GM19351 (cell line): ENCODE data around the gene ZNF506.
"Not testable (repeated sequence)": the region's sequence is repeated elsewhere in the genome, so short reads cannot be mapped to it uniquely, and the experiment has no call there.

Source experiments
- ATAC-seq: cut with Tn5 transposase; IDR thresholded peaks from one replicate; pipeline ENCODE4 v1.9.1; 2021; ENCODE audit warnings: mild to moderate bottlenecking, moderate library complexity; ENCODE audit not compliant: unreplicated experiment

Gene ZNF506

DNA sequence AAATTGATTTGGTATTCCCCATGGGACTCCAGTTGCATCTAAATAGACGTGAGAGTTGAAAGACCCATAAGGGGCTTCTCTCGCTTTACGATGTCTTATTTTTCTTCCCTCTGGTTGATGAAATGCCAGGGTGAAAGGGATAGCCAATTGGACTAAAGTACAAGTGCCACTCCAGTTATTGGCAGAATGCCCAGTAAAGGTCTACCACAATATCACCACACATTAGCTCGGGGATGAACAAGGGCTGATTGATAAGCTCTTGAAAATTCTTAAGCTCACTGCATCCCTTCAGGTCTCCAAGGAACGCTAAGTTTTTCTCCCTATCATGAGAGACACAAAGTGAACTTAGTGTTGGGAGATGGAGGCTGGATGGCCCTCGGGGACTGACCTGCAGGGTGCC is 39.8 kb downstream of the ZNF506 start:
- ATAC-seq: not testable (repeated sequence)

DNA sequence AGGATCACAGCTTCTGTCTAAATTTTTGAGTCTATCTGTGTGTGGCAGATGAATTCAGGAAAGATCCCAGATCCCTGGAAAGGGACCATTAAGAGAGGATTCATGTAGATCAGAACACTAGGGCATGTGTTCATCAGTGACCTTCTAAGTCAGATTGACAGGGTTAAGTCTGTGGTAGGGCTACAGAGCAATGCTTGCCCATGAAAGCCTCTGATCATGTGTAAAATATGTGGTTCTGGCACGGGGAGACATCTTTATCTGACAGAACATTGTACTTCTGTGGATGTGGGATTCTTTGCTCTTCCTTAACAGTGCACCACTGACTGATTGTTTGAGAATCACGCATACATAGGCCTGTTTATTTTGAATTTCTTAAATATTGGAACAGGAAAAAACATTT is 42.9 kb downstream of the ZNF506 start:
- no peak for ATAC-seq

GRCh38 chr19:19777692-19778091 is 43.9 kb downstream of the ZNF506 start:
- ATAC-seq: no peak

DNA sequence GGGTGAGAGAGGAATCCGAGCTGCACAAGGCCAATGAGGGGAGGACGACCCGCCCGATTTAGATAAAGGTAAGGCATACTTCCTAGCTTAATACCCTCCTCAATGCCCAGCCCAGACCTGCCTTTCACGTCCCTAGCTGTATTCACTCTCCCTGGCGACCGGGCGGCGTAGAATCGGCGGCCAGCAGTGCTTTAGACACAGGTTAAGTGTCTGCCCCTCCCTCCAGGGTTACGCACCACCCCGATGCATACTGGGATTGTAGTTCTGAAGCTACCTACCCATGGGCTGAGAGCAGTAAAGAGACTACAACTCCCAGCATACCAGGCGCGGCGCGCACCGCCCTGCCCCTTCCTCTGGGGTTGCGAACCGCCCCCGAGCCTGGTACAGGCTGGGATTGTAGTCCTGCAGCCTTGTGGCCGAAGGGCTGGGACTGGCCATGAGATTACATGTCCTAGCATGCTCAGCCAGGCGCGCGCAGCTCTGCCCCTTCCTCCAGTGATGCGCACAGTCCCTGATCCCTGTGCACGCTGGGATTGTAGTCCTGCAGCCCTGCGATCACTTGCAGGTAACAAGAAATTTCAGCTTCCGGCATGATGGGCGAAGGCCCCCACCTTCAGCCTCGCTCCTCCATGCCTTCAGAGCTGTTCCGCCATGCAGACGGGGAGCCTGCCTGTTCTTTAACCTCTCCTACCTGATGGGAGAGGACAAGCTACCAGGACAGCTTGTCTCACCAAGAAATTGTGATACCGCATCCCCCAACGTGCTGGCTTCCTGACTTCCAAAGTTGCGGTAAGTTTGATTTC is 45.1 kb downstream of the ZNF506 start:
- ATAC-seq: peak; percentile 97

- peak; percentile 24 for ATAC-seq
Observed at GRCh38 chr19:19775891-19776205, 45.7 kb downstream of the ZNF506 start.

GRCh38 chr19:19774354-19775033 is 47.1 kb downstream of the ZNF506 start:
- no peak for ATAC-seq

- ATAC-seq: not testable (repeated sequence)
Observed at GRCh38 chr19:19771963-19772362, 49.6 kb downstream of the ZNF506 start.

DNA sequence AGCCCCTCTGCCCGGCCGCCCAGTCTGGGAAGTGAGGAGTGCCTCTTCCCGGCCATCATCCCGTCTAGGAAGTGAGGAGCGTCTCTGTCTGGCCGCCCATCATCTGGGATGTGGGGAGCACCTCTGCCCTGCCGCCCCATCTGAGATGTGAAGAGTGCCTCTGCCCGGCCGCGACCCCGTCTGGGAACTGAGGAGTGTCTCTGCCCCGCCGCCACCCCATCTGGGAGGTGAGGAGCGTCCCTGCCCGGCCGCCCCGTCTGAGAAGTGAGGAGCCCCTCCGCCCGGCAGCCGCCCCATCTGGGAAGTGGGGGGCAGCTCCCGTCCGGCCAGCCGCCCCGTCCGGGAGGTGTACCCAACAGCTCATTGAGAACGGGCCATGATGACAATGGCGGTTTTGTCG is 51.6 kb downstream of the ZNF506 start:
- ATAC-seq: not testable (repeated sequence)

- ATAC-seq: no peak
Observed at GRCh38 chr19:19758164-19758563, 63.4 kb downstream of the ZNF506 start.

GRCh38 chr19:19752760-19753403 is 68.7 kb downstream of the ZNF506 start:
- ATAC-seq: no peak

DNA sequence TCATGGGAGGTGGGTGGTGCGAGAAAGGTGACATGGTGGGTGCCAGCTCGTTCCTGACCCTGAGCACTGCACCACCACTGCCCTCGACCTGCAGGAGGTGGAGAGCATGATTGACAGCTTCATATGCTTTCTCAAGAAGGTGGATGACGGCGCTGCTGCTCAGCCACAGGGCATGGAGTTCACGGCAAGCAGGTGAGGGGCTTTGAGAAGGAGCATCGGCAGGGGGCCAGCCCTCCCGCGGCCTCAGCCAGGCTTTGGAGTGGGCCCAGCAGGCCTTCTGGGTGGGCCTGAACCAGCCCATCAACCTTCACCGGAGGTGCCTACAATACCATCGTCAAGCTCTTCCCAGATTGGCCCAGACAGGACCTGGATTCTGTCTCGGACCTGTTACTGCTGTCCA is 69.7 kb downstream of the ZNF506 start:
- ATAC-seq: no peak

- ATAC-seq: no peak
Observed at GRCh38 chr19:19750842-19751790, 70.4 kb downstream of the ZNF506 start.

DNA sequence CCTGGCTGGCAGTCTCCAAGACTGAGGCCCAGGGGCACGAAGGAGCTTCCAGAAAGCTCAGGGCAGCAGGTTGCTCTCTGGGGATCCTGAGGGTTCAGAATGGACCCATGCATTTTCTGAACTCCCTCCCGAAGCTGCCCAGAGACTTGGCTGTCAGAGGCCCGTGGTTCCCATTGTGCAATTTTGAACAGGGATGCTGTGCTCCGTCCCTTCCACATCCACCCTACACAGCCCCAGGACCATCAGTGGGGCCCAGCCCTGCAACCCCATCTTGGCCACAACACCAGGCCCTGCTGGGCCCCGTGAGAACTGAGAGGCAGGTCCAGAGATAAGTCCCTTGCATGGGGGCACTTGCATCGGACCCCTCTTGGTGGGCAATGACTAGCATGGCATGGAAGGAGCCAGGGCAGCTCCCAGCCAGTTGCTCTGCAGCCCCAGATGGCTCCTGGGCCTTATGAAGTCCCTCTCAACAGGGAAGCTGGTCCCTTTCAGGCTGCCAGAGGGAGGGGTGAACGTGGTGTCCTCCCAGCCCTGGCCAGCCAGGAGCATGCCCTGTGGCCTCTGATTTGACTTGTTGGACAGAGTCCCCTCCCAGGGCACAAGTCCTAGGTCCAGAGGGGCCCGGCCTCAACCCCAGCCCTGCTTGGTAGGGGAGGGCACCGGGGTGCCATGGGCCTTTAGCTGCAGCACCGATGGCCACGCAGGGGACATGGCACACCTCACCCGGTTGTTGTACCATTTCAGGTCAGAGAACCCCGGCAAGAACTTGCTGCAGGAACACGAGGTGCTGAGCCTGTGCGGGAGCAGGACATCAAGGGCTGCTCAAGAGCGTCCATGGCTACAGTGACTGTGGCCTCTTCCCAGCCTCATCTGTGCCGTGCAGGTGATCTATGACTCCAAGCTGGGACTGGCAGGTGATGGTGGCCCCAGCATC is 71.4 kb downstream of the ZNF506 start:
- no peak for ATAC-seq

GRCh38 chr19:19749117-19749907 is 72.2 kb downstream of the ZNF506 start:
- ATAC-seq: no peak

GRCh38 chr19:19748249-19748938 is 73.2 kb downstream of the ZNF506 start:
- no peak for ATAC-seq

DNA sequence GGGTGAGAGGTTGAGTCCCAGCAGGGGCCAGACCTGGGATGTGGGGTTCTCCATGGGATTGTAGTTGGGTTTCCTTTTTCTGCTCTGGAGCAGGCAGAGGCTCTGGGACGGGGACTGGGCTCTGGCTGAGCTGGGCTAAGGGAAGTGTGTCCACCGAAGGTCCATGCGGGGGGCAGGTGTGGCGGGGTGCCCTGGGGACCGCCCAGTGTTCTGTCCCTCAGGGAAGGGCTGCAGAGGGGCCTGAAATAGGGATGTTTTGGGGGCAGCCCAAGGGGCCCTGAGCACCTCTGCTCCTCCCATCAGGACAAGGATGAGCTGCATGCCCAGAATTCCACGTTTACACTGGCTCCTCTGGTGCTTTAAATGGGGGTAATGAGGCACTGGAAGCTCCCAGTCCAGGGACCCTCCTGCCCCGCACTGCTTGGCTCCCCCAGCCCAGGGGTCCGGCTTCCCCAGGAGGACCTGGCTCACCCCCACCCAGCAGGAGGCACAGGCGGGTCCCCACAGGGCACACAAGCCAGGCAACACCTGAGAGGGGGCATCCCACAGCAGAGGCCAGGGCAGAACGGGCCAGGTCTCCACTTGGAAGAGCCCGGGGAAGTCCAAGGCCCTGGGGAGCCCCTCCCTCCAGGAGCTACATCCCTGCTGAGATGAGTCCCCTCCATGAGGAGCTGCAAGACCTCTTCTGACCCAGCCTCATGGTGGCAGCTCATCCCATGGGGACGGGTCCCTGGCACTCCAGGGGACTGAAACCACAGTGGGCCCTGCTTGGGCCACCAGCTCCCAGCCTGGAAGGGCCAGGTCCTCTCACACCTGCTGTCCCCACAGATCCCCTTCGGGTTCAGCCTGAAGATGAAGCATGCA is 74.0 kb downstream of the ZNF506 start:
- no peak for ATAC-seq
